Renal cortex interstitium (tissue), 11 donors: Measurements from ENCODE around the gene ROR2. TPM values are rescaled to one million over a fixed set of nuclear protein-coding genes. Genes with fewer than 3 reads are reported as not detected.
A peak's percentile ranks its signal among the peaks of the same experiment; 100 is the strongest.

Experiments used
- DNase-seq, 11 donors: peaks; one replicate each; pipeline ENCODE4 v3.0.0-alpha.2; 2013; ENCODE audit warnings: low read depth in 9 of 11, low spot score in 4 of 11; ENCODE audit errors: extremely low read depth in 1 of 11
- polyA plus RNA-seq, 3 donors: library from polyadenylated mRNA; unstranded; fragments of 120-200 nt; gene quantifications; one replicate each; pipeline ENCODE4 v1.2.1, GENCODE V29; 2013; ENCODE audit not compliant: insufficient read length in 3 of 3

The ROR2 gene
- polyA plus RNA-seq, 3 donors, result 17.4 to 20.5 (median 20.0) TPM

DNA sequence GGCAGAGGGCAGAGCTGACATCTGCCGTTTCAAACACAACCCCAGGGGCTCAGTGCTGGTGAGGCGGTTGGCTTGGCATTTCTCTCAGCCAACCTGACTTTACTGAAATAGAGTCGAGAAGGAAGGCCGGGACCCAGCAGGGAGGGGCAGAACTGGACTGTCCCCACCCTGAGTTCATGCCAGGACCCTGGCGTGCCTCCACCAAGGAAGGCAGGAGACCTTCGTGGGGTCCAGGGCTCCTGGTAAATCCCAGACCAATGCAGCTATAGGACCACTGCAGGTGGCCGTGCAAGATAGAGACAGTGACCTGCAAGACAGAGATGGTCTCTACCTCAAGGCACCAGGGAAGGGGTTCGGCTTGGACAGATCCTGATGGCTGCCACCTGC lies 132.9 kb downstream of the ROR2 start:
- no peak for DNase-seq

DNA sequence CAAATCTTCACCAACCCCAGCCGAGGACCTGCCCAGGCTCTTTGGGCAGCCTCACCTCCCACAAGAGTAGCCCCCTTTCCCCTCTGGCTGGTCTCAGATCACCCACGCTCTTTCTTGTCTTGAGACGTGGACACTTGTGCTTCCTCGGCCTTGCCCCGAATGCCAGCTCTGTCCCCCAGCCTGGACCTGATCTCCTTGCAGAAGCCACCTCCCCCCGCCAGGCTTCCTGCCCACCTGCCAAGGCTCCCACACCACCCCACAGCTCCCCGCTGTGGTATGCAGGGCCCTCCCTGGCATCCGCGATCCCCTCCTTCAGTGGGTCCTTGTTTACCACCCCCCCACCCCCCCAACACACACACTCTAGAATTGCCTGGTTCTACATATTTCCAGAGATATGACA lies 133.7 kb downstream of the ROR2 start:
- DNase-seq, result no peak

DNA sequence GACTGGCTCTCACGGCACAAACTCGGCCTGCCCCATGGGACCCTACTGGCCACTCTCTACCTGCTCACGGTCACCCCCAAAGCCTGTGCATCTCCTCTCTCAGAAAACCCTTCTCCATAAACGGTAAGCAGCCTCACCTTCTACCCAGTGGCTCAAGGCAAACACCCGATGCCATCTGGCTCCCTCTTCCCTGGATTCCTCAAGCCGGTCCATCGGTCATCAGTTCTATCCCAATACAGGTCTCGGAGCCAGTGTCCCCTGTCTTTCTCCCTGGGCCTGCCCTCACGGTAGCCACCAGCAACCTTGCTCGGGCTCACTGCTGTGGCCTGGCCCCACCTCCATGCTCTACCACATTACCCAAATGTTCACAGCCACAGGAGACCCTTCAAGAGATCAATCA lies 134.1 kb downstream of the ROR2 start:
- DNase-seq, result no peak

DNA sequence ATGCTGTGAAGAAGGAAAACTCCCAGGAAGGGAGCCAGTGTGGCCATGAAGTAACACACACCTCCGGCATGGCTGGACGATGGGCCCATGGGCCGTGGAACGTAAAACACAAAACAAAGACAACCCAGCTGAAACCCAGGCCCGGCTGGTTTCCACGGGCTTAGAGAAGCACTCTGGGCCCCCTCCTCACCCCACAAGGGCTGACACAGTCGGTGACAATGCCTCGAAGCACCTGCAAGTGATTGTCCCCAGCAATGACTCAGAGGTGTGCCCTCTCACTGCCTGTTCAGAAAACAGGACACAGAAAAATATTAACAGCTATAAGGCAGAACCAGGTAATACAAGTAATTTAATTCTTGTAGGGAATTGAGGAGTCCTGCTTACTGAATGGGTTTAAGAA lies 135.3 kb downstream of the ROR2 start:
- no peak for DNase-seq

DNA sequence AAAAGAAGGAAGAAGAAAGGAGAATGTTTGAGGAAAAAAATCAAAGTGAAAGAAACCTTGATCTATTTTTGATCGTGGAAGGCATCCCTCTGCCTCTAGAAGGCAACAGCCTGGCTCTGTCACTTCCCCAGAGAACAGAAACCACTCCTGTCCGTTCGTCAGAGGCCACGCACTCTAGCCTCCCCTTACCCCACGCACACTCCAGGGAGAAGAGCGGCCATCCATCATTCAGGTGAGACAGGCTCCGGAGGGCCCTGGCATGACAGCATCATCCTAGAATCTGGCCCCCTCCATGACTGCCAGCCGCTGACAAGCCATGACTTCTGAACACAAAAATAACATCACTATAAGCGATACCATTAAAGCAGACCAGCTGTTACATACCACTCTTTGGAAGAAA lies 135.8 kb downstream of the ROR2 start:
- no peak for DNase-seq

DNA sequence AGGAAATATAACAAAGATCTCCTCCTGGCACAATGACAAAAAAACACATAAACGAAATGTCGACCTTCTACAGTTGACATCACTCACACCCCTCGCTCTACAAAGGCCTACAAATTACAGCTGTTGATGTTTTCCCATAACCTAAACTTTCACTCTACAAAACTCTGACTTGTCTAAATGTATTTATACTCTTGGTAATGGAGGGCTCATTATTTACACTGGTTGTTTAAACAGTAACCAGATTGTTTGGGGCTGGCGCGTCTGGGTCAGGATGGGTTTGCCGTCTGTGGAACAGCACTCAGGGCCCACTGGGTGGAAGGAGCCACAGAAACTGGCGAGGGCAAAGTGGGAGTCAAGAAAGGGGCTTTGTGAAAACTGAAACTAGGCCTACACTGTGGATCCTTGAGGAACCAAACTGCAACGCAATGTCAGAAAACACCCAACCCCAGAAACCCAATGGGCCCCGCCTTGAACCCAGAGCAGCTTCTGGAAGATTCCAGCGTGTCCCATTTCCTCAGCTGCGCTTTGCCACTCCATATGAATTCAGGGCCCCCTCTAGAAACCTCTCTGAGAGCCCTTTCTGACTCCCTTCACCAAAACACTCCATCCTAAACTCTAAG lies 136.7 kb downstream of the ROR2 start:
- peak in 1 of 11 donors; percentile 39 for DNase-seq

DNA sequence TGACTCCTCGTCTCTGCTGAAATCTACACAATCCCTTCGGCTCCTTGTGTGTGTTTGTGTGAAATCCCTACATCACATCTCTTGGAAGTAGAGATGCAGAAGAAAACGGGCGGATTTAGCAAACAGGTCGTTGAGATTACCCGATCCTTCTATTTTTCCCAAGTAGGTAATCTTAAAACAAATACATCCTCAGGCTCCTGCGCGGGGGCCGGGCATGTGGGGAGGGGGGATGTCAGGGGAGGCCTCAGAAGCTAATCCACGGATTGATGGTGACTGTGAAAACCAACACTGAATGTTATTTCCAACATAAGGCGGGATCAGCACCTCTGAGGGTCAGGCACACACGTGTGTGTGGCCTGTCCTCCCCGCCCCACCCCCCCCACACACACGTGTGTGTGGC lies 137.8 kb downstream of the ROR2 start:
- no peak for DNase-seq

DNA sequence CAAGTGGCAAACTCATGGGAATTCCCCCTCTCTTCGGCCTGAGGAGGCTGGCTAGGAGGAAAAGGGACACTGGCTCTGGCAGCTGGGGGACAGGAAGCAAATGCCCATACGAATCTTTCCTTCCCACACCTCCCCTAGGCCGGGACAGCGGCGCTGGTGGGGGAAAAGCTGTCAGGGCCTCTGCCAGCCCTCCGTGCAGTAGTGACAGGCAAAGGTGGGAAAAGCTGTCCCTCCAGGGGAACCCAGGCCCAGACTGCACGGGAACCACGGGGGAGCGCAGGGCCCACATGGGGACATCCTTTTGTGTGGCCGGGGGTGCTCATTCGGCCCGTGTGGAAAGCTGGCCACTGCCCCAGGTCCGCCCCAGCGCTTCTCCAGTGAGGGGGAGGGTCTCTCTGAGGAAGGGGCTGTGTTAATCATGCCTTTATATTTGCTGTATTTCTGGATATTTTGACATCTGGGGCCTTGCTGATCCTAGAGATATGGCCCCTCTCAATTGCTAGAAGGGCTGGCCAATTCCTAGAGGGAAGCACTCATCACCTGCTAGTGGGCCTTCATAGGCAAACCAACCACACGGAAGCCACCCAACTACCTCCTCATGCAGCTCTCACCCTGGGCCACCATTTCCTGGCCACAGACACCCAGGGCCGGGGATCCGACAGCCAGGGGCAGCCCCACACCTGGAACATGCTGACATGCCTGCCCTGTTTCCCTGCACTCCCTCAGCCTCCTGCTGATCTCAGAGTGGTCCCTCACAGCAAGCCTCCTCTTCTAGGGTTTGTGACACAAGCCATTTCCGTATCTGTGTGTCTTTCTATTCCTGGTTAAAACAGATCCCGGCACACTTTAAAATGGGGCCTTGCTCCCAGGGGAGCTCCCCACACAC lies 138.8 kb downstream of the ROR2 start:
- no peak for DNase-seq

DNA sequence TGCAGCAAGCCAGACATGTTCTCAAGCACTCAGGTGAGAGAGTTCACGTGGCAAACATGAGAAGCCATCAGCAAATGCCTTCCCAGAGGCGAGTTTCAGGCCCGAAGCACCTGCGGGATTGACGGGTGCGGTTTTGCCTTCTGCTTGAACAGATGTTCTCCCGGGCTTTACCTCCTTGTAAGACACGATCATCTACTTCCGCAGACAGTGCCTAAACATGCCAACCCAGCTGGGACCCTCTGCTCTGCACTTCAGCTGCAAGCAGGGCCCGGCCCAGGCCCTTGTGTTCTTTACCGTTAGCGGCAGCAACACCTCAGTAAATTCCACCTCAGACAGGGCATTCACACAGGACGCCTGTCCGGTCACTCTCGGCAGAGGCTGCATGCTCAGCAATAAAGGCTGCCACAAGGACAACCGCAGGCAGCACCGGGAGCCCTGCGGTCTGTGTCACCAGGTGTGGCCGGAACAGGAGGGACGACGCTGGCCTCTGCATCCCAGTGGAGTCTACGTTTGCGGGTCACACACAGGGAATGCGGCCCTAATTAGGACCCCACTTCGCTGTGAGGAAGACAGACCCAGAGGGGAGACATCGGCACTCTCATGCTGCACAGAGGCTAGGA lies 139.6 kb downstream of the ROR2 start:
- DNase-seq, result no peak

DNA sequence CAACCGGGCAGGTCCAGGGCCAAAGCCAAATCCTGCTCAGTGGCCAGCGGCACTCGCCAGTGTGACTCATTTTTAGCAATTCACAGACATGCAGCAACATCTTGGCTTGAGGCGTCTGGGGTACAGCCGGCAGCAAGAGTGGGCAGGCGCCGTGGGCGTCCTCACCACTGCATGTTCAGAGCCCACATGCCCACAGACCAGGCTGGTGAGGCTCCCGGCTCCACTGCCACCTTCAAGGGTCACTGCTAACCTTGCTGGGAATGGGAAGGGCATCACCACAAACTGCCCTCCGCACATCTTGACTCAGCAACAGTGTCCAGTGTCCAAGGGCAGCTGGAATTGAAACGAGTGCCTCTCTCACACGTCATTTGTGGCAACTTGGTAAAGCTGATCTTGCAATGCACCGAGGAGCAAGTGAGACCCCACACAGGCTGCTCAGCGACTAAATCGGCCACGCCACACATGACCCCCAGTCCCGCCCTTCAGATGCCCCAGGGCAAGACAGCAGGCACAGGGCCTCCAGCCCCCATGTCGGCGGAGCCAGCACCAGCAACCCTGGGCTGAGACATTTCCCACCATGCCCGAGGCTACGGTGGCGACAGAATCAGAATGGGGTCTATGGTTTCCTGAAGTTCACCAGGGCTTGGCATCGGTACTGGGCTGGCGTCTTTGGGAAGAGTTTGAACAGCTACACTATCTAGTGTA lies 140.3 kb downstream of the ROR2 start:
- DNase-seq, result no peak

DNA sequence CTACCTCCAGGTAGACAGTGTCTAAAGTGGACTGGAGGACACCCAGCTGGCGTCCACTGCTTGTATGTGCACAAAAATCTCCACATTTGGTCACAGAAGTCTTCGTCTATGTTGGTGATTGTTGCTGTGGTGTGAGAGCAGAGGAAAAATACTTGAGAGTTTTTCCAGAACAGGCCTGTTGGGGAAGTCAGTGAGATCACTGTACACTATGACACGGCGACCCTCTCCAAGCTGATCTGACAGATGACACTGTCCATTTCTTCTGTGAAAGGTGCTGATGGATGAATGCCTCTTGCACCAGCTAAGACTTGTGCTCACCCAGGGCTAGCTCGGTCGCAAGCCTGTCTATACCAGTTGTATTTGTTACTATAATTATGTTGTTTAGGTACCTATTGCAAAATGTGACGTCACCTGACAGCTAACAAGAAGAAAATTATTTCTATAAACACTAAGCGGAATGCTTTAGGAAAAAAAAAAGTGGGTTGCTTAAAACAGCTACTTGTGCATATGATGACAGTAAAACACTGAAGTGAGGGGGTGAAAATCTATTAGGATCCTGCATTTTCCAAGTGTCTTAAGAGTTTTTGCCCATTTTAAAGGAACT lies 142.3 kb downstream of the ROR2 start:
- DNase-seq, result no peak

DNA sequence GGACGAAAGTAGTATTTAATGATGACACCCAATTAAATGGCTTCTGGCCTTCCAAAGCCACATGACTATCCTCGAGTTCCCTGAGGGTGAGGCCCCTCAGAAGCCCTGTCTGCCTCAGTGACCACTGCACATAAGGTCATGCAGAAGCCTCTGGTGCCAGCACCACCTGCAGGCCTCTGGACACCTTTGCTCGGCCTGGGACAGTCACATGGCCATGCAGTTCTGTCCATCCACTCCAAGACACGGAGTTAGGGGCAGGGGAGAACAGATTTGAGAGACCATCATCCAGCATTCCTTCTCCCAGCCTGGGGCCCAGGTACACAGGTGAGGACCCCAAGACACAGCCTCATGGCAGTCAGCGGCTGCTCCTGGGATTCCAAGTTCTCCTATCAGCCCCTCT lies 145.0 kb downstream of the ROR2 start:
- no peak for DNase-seq

DNA sequence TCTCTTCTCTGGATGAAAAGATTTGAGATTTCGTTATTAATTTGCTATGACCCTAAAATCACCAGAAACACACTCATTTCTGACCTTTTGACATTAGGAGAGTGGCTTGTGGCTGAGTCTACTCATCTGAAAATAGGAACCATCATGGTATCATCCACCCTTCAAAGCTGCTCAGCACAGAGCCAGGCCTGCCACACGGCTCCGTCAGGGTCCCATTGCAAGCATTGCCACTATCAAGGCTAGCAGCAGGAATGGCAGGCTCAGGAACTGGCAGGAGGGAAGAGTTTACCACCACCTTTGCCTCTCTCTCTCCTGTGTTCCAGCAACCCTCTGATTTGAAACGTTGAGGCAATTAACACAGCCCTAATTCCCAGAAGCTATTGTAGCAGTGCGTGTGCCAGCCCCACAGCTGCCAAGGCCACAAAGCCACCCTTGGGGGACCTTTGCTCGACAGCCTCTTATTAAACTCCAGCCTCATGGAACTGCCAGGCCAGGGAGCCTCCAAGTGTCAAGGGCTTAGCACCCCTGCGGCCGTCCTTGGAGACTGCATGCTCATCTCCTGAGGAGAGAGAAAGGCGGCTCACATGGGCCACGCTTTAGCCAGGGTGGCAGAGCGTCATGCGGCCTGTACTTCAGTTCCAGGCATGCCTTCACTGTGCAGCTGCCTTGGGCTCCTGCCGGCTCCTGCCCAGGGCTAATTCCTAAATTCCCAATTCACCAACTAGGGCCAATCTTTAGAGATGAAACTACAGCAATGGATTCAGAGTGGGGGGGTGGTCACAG lies 145.9 kb downstream of the ROR2 start:
- DNase-seq, result no peak

DNA sequence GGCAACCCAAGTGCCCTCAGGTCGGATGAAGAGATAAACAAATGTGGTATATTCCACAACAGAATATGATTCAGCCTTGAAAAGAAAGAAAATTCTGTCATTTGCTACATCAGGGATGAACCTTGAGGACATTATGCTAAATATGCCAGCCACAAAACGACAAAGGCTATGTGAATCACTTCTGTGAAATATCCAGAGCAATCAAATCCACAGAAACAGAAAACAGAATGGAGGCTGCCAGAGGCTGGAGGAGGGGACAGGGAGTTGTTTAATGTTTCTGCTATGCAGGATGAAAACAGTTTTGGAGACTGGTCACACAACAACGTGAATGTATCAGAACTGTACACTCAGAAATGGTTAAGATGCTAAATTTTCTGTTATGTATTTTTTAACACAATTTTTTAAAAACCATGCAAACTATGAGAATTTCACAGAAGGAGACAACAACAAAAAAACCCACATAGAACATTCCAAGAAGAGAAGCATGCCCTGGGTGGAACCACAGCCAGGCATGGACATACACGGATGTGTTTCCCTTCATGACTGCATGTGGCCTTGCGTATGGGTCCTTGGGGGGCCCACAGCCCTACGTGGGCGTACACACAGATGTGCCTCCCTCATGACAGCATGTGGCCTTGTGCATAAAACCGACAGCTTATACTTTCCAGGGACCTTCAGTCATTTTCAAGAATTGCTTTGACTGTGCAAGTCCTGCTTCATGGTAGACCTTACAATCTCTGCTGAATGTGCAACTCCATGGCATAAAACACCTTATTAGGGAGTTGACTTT lies 146.7 kb downstream of the ROR2 start:
- DNase-seq, result no peak

DNA sequence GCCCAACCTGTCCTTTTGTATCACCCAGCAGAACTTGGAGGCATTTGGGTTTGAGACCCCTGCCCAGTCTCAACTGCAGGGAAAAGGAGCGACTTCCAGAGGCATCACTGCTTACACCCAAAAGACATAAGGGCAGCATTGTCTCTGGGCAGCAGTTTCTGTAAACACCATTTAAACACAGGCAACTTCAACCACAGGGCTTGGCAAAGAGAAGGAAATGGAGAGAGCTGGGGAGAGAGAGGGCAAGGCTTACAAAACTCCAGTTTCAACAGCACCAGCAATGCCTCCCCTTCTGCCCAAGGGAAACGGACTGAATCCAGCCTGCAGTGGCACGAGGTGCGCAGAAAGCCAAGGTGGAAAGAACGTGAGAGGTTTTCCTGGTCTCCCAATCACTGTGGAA lies 147.6 kb downstream of the ROR2 start:
- no peak for DNase-seq

DNA sequence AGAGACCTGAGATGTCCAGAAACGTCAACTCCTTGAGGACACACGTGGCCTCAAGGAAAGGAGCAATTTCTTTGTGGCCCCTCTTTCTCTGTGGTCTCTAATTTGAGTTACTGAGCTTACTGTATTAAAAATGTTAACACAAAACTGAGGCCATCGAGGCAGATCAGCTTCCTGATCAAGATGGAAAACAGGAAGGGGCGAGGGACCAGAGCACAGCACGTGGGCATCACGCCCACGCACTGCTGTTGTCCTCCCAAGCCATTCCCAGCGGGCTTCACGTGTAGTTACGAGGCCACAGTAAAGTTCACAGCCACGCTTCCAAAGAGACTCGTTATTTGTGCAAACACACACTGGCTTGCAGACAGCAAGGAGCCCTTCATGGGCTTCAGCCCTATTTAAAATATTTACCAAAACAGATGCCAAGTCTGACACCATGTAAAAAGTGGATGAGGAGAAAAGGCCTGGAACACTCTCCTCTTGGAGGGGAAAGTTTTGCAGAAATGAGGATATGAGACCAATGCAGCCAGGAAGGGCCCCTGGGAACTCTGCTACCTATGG lies 149.5 kb downstream of the ROR2 start:
- no peak for DNase-seq

DNA sequence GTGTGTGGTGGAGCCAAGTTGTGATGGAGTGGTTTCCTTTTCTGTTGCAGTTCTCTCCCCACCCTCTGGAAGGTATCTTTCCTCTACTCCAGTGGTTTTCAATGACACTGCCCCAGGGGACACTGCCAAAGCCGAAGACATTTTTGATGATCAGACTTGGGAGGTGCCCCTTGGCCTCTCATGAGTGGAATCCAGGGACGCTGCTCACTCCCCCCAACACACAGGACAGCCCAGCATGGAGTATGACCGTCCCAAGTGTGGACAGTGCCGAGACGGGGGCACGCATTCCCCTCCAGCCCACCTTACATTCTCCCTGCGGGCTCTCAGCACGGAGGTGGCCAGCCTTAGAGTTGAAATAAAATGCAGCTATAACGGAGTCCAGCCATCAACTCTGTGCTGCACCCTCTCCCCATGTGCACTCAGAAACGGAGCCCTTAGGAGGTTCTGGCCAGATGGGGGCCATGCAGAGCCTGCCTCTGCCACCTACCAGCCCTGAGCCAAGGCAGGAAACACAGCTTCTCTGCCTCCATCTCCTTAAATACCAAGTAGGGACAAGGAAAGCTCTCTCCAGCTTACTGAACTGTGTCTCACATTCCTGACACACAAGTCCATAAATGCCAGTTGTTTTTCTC lies 150.8 kb downstream of the ROR2 start:
- DNase-seq, result no peak
